Stomach (tissue), 9 donors: ENCODE measurements around the gene ESYT2. TPM values are rescaled to one million over a fixed set of nuclear protein-coding genes. Genes with fewer than 3 reads are reported as not detected.

ENCODE experiments used
- DNase-seq, 2 donors: peaks; one replicate each; pipeline versions ENCODE4 v3.0.0 to v3.0.0-alpha.2; 2013 to 2019
- H3K27ac ChIP-seq, 5 donors: fragments of 200-600 bp in 4 of 5; sonication (generic) in 4 of 5; one replicate each; pipeline ENCODE4 v1.5.1; 2013 to 2019; ENCODE audit warnings: mild to moderate bottlenecking in 1 of 5, moderate library complexity in 1 of 5
- H3K27me3 ChIP-seq, 3 donors: fragments of 200-600 bp; sonication (generic); one replicate each; pipeline ENCODE4 v1.5.1; 2017 to 2019; ENCODE audit warnings: mixed run types in 1 of 3
- H3K36me3 ChIP-seq, 4 donors: fragments of 200-600 bp; sonication (generic); 1 replicate in 3 of 4; 2 replicates in 1 of 4; pipeline ENCODE4 v1.5.1; 2016 to 2019
- H3K4me1 ChIP-seq, 4 donors: fragments of 200-600 bp; sonication (generic); one replicate each; pipeline ENCODE4 v1.5.1; 2016 to 2019
- H3K4me3 ChIP-seq, 4 donors: fragments of 200-600 bp; sonication (generic) in 3 of 4; one replicate each; pipeline ENCODE4 v1.5.1; 2016 to 2019; ENCODE audit warnings: mild to moderate bottlenecking in 1 of 4
- H3K9me3 ChIP-seq, 4 donors: fragments of 200-600 bp; sonication (generic); one replicate each; pipeline ENCODE4 v1.5.1; 2016 to 2019
- EP300 ChIP-seq: sonication (generic); formaldehyde crosslinking; IDR thresholded peaks from one replicate; pipeline ENCODE4 v1.6.1; 2017; ENCODE audit warnings: antibody characterized with exemption
- POLR2A ChIP-seq, 4 donors: fragments of 450-650 bp; IDR thresholded peaks; one replicate each; pipeline ENCODE4 v1.6.1; 2016; ENCODE audit warnings: antibody characterized with exemption in 4 of 4, control low read depth in 2 of 4, mild to moderate bottlenecking in 1 of 4, moderate library complexity in 1 of 4
- POLR2AphosphoS5 ChIP-seq, 3 donors: sonication (generic); formaldehyde crosslinking; IDR thresholded peaks; one replicate each; pipeline ENCODE4 v1.6.1; 2016; ENCODE audit warnings: antibody characterized with exemption in 3 of 3
- WGBS, 5 donors: extraction: QIAGEN DNeasy Blood & Tissue Kit in 3 of 5; methylation state at CpG; one replicate each; pipeline versions ENCODE4 v1.1.5 to v1.1.7; 2013 to 2018; 5-methylcytosine and 5-hydroxymethylcytosine counted together
- intact Hi-C: fragments of 100-400 bp; cut with DNase I; formaldehyde crosslinking; loops from one replicate; pipeline ENCODE4 v1.15.1; 2023; ENCODE audit warnings: low total_unique reads
- polyA plus RNA-seq, 3 donors: library from polyadenylated mRNA; stranded (reverse); fragments of 200-250 nt; gene quantifications; one replicate each; pipeline ENCODE4 v1.2.3, GENCODE V29; 2013
- total RNA-seq, 5 donors: library from RNA; depleted of rRNA; stranded (reverse); fragments of >200 nt; gene quantifications; one replicate each; pipeline versions ENCODE4 v1.1.0 to v1.2.3, GENCODE V29; 2014 to 2016
- TF ChIP-seq, protein P1 (sequence below), 7 experiments: fragments of 450-650 bp in 4 of 7; fragments of 200-600 bp in 3 of 7; sonication (generic) in 3 of 7; IDR thresholded peaks; one replicate each; pipeline ENCODE4 v1.5.1; 2016 to 2019; ENCODE audit warnings: antibody characterized with exemption in 7 of 7, control low read depth in 2 of 7, mild to moderate bottlenecking in 1 of 7
- donor health status: healthy with polysubstance abuse.
- donor health status: Bipolar disorder and iron deficiency.
- donor health status: healthy.

The ESYT2 gene
- total and polyA plus RNA-seq, 8 donors: 7.6 to 137 (median 36.9) TPM

DNA sequence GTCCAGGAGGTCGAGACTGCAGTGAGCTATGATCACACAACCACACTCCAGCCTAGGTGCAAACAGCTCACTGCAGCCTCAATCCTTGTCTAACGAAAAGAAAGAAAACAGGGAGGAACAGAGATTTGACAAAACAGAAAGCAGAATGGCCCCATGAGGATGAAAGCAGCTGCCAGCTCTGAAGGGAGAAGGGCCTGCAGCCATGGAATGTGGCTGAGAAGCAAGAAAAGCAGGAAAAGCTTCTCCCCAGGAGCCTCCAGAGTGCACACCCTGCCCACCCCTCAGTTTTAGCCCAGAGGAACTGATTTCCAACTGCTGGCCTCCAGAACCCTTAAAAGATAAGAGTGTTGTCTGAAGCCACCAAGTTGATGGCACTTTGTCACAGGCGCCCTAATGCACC lies 13.0 kb downstream of the ESYT2 start:
- DNase-seq: peak in 1 of 2 donors; percentile 53
- no peak overlapping the region for H3K4me3 ChIP-seq
- peaks cover 46 to 92% (median 78%) of the 10 kb centered on the region in 4 donors for H3K4me1 ChIP-seq
- TF ChIP-seq, protein P1, sequence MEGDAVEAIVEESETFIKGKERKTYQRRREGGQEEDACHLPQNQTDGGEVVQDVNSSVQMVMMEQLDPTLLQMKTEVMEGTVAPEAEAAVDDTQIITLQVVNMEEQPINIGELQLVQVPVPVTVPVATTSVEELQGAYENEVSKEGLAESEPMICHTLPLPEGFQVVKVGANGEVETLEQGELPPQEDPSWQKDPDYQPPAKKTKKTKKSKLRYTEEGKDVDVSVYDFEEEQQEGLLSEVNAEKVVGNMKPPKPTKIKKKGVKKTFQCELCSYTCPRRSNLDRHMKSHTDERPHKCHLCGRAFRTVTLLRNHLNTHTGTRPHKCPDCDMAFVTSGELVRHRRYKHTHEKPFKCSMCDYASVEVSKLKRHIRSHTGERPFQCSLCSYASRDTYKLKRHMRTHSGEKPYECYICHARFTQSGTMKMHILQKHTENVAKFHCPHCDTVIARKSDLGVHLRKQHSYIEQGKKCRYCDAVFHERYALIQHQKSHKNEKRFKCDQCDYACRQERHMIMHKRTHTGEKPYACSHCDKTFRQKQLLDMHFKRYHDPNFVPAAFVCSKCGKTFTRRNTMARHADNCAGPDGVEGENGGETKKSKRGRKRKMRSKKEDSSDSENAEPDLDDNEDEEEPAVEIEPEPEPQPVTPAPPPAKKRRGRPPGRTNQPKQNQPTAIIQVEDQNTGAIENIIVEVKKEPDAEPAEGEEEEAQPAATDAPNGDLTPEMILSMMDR (IDR thresholded peaks at IDR 0.05): no peak
- TF ChIP-seq EP300: no peak
- no peak for TF ChIP-seq POLR2AphosphoS5 (IDR thresholded peaks at IDR 0.05)
- TF ChIP-seq POLR2A (IDR thresholded peaks at IDR 0.05): no peak
- no peaks in the 10 kb centered on the region for H3K9me3 ChIP-seq
- intact Hi-C loops: no loop called here
- no peaks in the 10 kb centered on the region for H3K27me3 ChIP-seq
- no peaks in the 10 kb centered on the region for H3K36me3 ChIP-seq
- H3K27ac ChIP-seq: peak overlapping the region in 4 of 5 donors; percentile 86 to 93 (median 88)
- WGBS, 5 donors: 64 to 86% (median 69%) methylated on average over 3 of the region's 3 CpGs

DNA sequence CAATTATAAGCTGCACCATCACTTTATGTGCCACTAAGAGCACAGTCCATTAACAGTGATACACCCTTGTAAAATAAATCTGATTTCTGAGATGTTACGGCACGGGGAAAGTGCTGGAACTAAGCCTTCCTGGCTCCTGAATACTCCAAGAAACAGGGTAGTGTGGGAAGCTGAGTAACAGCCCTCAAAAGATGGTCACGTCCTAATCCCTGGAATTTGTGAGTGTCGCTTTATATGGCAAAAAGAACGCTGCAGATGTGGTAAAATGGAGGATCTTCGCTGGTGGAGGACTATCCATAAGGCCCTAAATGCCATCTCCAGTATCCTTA lies 13.5 kb downstream of the ESYT2 start:
- Histone ChIP-seq H3K9me3 (no peaks in the 10 kb centered on the region), H3K4me1 (peaks cover 47 to 92% (median 74%) of the 10 kb centered on the region in 4 donors), H3K27me3 (no peaks in the 10 kb centered on the region), H3K27ac (peak overlapping the region in 4 of 5 donors; percentile 86 to 93 (median 88)), H3K4me3 (no peak overlapping the region), H3K36me3 (no peaks in the 10 kb centered on the region)
- TF ChIP-seq, protein P1 (IDR thresholded peaks at IDR 0.05): no peak
- TF ChIP-seq EP300: no peak
- no peak for TF ChIP-seq POLR2AphosphoS5 (IDR thresholded peaks at IDR 0.05)
- TF ChIP-seq POLR2A (IDR thresholded peaks at IDR 0.05): no peak
- 84 to 92% (median 91%) methylated on average over 6 of the region's 6 CpGs for WGBS, 5 donors
- intact Hi-C loops: no loop called here
- no peak for DNase-seq

DNA sequence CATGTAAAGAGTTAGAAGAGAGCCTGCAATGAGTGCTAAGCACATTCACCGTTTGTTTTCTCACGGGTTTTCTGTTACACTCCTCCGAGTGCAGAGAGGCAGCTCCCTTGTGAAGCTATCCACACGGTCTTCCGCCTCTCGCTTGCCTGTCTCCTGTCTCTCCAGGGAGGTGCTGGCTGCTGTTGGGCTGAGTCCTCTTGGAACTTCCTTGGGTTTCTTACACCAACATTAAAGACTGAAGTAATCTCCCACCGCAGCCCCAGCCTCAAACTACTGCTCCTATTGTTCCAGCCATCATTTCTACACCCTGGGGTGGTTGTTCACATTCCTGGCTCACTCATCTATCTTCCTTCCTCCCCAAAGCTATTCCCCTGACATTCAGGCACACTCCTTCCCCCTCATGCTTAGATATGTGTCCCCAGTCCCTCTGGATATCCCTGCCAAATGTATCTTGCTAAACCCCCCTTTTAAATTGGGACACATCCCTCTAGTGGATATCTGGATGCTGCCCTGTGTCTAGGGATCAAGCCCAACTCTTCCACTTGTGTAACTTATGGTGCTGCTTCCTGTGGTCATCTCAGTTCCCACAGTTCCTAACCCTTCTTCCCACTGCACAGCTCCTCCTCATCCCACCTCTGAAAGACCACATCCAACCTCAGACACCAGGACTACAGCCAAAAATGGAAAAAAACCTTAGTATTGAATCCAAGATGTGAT lies 14.1 kb downstream of the ESYT2 start:
- peaks cover 47 to 92% (median 69%) of the 10 kb centered on the region in 4 donors for H3K4me1 ChIP-seq
- H3K27ac ChIP-seq: peak overlapping the region in 4 of 5 donors; percentile 86 to 93 (median 88)
- H3K27me3 ChIP-seq: no peaks in the 10 kb centered on the region
- no peak overlapping the region for H3K4me3 ChIP-seq
- H3K9me3 ChIP-seq: no peaks in the 10 kb centered on the region
- H3K36me3 ChIP-seq: no peaks in the 10 kb centered on the region
- TF ChIP-seq, protein P1 (IDR thresholded peaks at IDR 0.05): no peak
- TF ChIP-seq POLR2AphosphoS5 (IDR thresholded peaks at IDR 0.05) (no peak), POLR2A (IDR thresholded peaks at IDR 0.05) (no peak), EP300 (no peak)
- 51 to 76% (median 70%) methylated on average over 7 of the region's 7 CpGs for WGBS, 5 donors
- intact Hi-C loops: no loop called here
- DNase-seq: peak in 1 of 2 donors; percentile 32

DNA sequence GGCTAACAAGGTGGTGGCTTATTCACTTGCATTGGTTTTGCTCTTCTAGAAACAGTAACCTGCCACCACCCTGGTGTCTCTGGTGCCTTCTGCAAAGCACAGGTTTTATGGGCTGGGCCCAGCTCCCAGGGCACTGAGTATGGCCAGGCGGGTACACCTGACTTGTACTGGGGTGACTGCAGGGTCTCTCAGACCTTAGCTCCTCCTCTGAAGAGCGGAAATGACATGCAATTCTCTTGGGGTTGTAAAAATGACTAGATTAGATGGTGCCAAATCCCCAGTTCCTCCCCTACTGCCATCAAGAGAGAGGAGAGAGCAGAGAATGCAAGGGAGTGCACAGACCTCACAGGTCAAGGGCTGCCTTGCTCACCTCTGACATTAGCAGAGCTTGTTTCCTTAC lies 14.7 kb downstream of the ESYT2 start:
- 82 to 100% (median 89%) methylated on average over 2 of the region's 2 CpGs for WGBS, 5 donors
- TF ChIP-seq, protein P1 (IDR thresholded peaks at IDR 0.05): no peak
- TF ChIP-seq POLR2A (IDR thresholded peaks at IDR 0.05): no peak
- no peak for TF ChIP-seq EP300
- no peak for TF ChIP-seq POLR2AphosphoS5 (IDR thresholded peaks at IDR 0.05)
- DNase-seq: peak in 1 of 2 donors; percentile 55
- no peaks in the 10 kb centered on the region for H3K9me3 ChIP-seq
- peak overlapping the region in 3 of 5 donors; percentile 87 to 93 (median 90) for H3K27ac ChIP-seq
- H3K27me3 ChIP-seq: no peaks in the 10 kb centered on the region
- peaks cover 47 to 92% (median 63%) of the 10 kb centered on the region in 4 donors for H3K4me1 ChIP-seq
- no peaks in the 10 kb centered on the region for H3K36me3 ChIP-seq
- no peak overlapping the region for H3K4me3 ChIP-seq
- intact Hi-C loops: no loop called here
